Sigmoid colon (tissue), 7 donors: Measurements from ENCODE around the gene ZFAND3. TPM values are rescaled to one million over a fixed set of nuclear protein-coding genes. Genes with fewer than 3 reads are reported as not detected.

ENCODE experiments used
- DNase-seq: peaks from one replicate; pipeline ENCODE4 v3.0.0-alpha.2; 2019
- H3K27ac ChIP-seq, 4 donors: fragments of 200-600 bp; sonication (generic); one replicate each; pipeline ENCODE4 v1.5.1; 2016 to 2019; ENCODE audit warnings: mild to moderate bottlenecking in 1 of 4
- H3K27me3 ChIP-seq, 3 donors: fragments of 200-600 bp; sonication (generic); one replicate each; pipeline ENCODE4 v1.5.1; 2019; ENCODE audit warnings: mild to moderate bottlenecking in 1 of 3
- H3K36me3 ChIP-seq, 4 donors: fragments of 200-600 bp; sonication (generic); one replicate each; pipeline ENCODE4 v1.5.1; 2016 to 2019
- H3K4me1 ChIP-seq, 4 donors: fragments of 200-600 bp; sonication (generic); one replicate each; pipeline ENCODE4 v1.5.1; 2017 to 2019
- H3K4me3 ChIP-seq, 4 donors: fragments of 200-600 bp; sonication (generic); one replicate each; pipeline ENCODE4 v1.5.1; 2017 to 2019; ENCODE audit warnings: mild to moderate bottlenecking in 2 of 4, moderate library complexity in 1 of 4
- H3K9me3 ChIP-seq, 4 donors: fragments of 200-600 bp in 3 of 4; sonication (generic) in 3 of 4; one replicate each; pipeline versions ENCODE4 v1.5.1 to v1.6.1; 2013 to 2019
- CTCF ChIP-seq, 4 experiments: fragments of 450-650 bp in 3 of 4; fragments of 200-600 bp in 1 of 4; IDR thresholded peaks; one replicate each; pipeline ENCODE4 v1.5.1; 2016 to 2019; ENCODE audit warnings: antibody characterized with exemption in 4 of 4, mild to moderate bottlenecking in 3 of 4, moderate library complexity in 2 of 4
- EP300 ChIP-seq, 4 donors: sonication (generic); formaldehyde crosslinking; IDR thresholded peaks; one replicate each; pipeline ENCODE4 v1.6.1; 2017; ENCODE audit warnings: antibody characterized with exemption in 4 of 4
- POLR2A ChIP-seq, 2 donors: fragments of 450-650 bp; IDR thresholded peaks; one replicate each; pipeline ENCODE4 v1.6.1; 2016; ENCODE audit warnings: antibody characterized with exemption in 2 of 2, mild to moderate bottlenecking in 2 of 2, moderate library complexity in 2 of 2
- POLR2AphosphoS5 ChIP-seq, 4 donors: sonication (generic); formaldehyde crosslinking; IDR thresholded peaks; one replicate each; pipeline ENCODE4 v1.6.1; 2017; ENCODE audit warnings: antibody characterized with exemption in 4 of 4
- WGBS, 2 donors: extraction: QIAGEN DNeasy Blood & Tissue Kit; methylation state at CpG; one replicate each; pipeline ENCODE4 v1.1.7; 2013; 5-methylcytosine and 5-hydroxymethylcytosine counted together
- intact Hi-C: fragments of 100-400 bp; cut with DNase I; formaldehyde crosslinking; loops from one replicate; pipeline ENCODE4 v1.15.1; 2023
- polyA plus RNA-seq, 3 donors: library from polyadenylated mRNA; stranded (reverse); fragments of 200-250 nt; gene quantifications; one replicate each; pipeline ENCODE4 v1.2.3, GENCODE V29; 2013
- total RNA-seq, 4 donors: library from RNA; depleted of rRNA; stranded (reverse); fragments of >200 nt; gene quantifications; one replicate each; pipeline ENCODE4 v1.1.0, GENCODE V29; 2016
- donor health status: healthy with polysubstance abuse.
- donor health status: Bipolar disorder and iron deficiency.
- donor health status: healthy.

Gene ZFAND3
- total and polyA plus RNA-seq, 7 donors = 32.4 to 54.8 (median 39.0) TPM

- H3K4me3 ChIP-seq = no peak overlapping the region
- peaks cover 0 to 37% (median 10%) of the 10 kb centered on the region in 4 donors for H3K4me1 ChIP-seq
- intact Hi-C loops = no loop called here
- H3K27ac ChIP-seq = no peak overlapping the region
- TF ChIP-seq POLR2A (IDR thresholded peaks at IDR 0.05) (no peak), POLR2AphosphoS5 (IDR thresholded peaks at IDR 0.05) (no peak), CTCF (IDR thresholded peaks at IDR 0.05) (no peak), EP300 (IDR thresholded peaks at IDR 0.05) (no peak)
- no peaks in the 10 kb centered on the region for H3K36me3 ChIP-seq
- no peaks in the 10 kb centered on the region for H3K27me3 ChIP-seq
- no peaks in the 10 kb centered on the region for H3K9me3 ChIP-seq
- DNase-seq = no peak
Observed at GRCh38 chr6:37923514-37923913, 104.0 kb downstream of the ZFAND3 start.

GRCh38 chr6:37926661-37927060 is 107.1 kb downstream of the ZFAND3 start:
- Histone ChIP-seq H3K27me3 (no peaks in the 10 kb centered on the region), H3K4me1 (peaks cover 0 to 45% (median 14%) of the 10 kb centered on the region in 4 donors), H3K9me3 (no peaks in the 10 kb centered on the region), H3K36me3 (no peaks in the 10 kb centered on the region), H3K27ac (no peak overlapping the region), H3K4me3 (no peak overlapping the region)
- TF ChIP-seq POLR2AphosphoS5 (IDR thresholded peaks at IDR 0.05) (no peak), EP300 (IDR thresholded peaks at IDR 0.05) (no peak), POLR2A (IDR thresholded peaks at IDR 0.05) (no peak), CTCF (IDR thresholded peaks at IDR 0.05) (no peak)
- WGBS, 2 donors = 93 to 94% methylated on average over 4 of the region's 4 CpGs
- intact Hi-C loops = no loop called here
- no peak for DNase-seq

GRCh38 chr6:37928217-37928616 is 108.7 kb downstream of the ZFAND3 start:
- Histone ChIP-seq H3K4me3 (no peak overlapping the region), H3K27me3 (no peaks in the 10 kb centered on the region), H3K4me1 (peaks cover 0 to 55% (median 24%) of the 10 kb centered on the region in 4 donors), H3K27ac (no peak overlapping the region), H3K9me3 (no peaks in the 10 kb centered on the region), H3K36me3 (no peaks in the 10 kb centered on the region)
- 82 to 98% methylated on average over 4 of the region's 4 CpGs for WGBS, 2 donors
- no peak for DNase-seq
- TF ChIP-seq POLR2A (IDR thresholded peaks at IDR 0.05) = no peak
- no peak for TF ChIP-seq CTCF (IDR thresholded peaks at IDR 0.05)
- TF ChIP-seq POLR2AphosphoS5 (IDR thresholded peaks at IDR 0.05) = no peak
- no peak for TF ChIP-seq EP300 (IDR thresholded peaks at IDR 0.05)
- intact Hi-C loops = no loop called here

GRCh38 chr6:37930288-37930971 is 110.9 kb downstream of the ZFAND3 start:
- Histone ChIP-seq H3K27me3 (no peaks in the 10 kb centered on the region), H3K4me1 (peaks cover 0 to 53% (median 26%) of the 10 kb centered on the region in 4 donors), H3K4me3 (no peak overlapping the region), H3K36me3 (no peaks in the 10 kb centered on the region), H3K9me3 (no peaks in the 10 kb centered on the region), H3K27ac (peak overlapping the region in 1 of 4 donors; percentile 24)
- TF ChIP-seq POLR2AphosphoS5 (IDR thresholded peaks at IDR 0.05) (no peak), POLR2A (IDR thresholded peaks at IDR 0.05) (no peak), CTCF (IDR thresholded peaks at IDR 0.05) (no peak), EP300 (IDR thresholded peaks at IDR 0.05) (no peak)
- DNase-seq = no peak
- 61 to 87% methylated on average over 4 of the region's 4 CpGs for WGBS, 2 donors
- intact Hi-C loops = no loop called here

GRCh38 chr6:37931066-37931465 is 111.5 kb downstream of the ZFAND3 start:
- Histone ChIP-seq H3K9me3 (no peaks in the 10 kb centered on the region), H3K36me3 (no peaks in the 10 kb centered on the region), H3K4me3 (no peak overlapping the region), H3K27ac (peak overlapping the region in 1 of 4 donors; percentile 24), H3K4me1 (peaks cover 0 to 48% (median 26%) of the 10 kb centered on the region in 4 donors), H3K27me3 (no peaks in the 10 kb centered on the region)
- WGBS, 2 donors = 96 to 100% methylated on average over 1 of the region's 1 CpG
- DNase-seq = no peak
- TF ChIP-seq POLR2AphosphoS5 (IDR thresholded peaks at IDR 0.05) (no peak), EP300 (IDR thresholded peaks at IDR 0.05) (no peak), CTCF (IDR thresholded peaks at IDR 0.05) (no peak), POLR2A (IDR thresholded peaks at IDR 0.05) (no peak)
- intact Hi-C loops = no loop called here
